CD4-positive, alpha-beta T cell treated with Interleukin-15 for 4 hours (primary cell): ENCODE data around the gene COL7A1.

Source experiments
- DNase-seq: peaks from one replicate; pipeline ENCODE4 v3.0.0-alpha.2; 2020; ENCODE audit warnings: low spot score

Gene COL7A1

DNA sequence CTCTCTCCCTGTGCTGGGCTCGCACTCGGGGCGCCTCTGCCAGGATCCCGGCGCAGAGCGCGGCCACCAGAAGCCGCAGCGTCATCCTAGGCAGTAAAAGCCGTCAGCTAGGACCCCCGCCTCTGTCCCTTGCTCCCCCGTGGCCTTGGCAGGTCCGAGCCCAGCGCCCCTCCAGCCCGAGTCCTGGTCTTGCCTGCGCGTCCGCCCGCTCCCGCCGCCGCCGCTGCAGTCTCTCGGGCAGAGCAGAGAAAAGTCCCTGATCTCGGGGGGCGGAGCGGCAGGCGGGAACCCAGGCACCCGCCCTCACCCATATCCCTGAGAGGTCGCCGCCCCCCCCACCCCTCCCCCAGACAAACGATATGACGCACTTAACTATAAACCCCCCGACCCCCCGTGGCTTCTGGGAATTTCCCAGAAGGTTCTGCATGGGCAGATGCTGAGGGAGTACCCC is at the start of gene COL7A1:
COL7A1 (minus strand) TSS at position 255 of the 451 bp plus-strand sequence; CDS start at position 85, 170 bp downstream.
- DNase-seq: no peak

GRCh38 chr3:48642605-48643004 is 47.5 kb upstream of the COL7A1 start:
- DNase-seq: no peak

DNA sequence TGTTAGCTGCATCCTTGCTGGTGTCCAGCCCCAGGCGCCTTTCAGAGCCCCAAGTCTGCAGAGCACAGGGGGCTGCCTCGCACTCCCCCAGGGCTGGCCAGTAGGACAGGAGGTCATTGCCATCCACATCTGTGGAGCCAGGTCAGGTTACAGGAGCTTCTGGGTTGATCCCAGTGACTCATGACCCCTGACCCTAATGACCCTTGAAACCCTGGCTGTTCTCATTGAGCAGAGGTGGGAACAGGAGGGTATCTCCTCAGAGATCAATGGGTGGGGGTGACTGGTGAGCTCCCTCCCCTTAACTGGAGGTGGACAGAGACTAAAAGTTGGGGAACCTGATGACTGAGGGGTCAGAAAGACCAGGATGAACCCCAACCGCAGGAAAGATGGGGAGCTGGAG is 46.3 kb upstream of the COL7A1 start:
- no peak for DNase-seq

DNA sequence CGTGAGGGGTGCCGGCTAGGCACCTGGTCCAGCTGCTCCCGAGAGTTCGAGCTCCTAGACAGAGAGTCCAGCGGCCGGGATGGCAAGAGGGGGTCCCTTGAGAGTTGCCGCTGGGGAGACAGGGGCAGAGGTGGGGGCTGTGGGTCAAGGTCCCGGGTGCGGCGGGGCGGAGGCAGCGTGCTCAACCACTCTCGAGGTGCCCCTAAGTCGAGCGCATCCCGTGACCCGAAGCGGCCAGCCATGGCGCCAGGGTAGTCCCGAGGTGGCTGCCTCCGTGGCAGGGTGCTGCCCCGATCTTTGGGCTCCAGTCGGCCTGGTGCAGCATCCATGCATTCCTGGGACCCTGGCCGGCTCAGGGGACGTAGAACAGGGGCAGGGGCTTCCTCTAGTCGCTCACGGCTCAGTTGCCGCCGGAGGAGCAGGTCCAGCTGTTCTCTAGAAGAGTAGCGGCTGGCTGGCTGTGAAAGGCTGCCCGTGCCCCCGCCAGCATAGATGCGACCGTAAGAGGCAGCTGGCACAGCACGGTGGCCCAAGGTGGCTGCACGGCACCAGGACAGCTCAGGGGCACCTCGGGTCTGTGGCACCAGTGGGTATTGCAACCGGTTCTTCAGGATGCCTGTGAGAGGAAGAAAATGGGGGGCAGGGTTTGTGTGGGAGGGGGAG is 44.9 kb upstream of the COL7A1 start:
- DNase-seq: no peak

- no peak for DNase-seq
Measured at GRCh38 chr3:48637305-48637704, 42.2 kb upstream of the COL7A1 start.

DNA sequence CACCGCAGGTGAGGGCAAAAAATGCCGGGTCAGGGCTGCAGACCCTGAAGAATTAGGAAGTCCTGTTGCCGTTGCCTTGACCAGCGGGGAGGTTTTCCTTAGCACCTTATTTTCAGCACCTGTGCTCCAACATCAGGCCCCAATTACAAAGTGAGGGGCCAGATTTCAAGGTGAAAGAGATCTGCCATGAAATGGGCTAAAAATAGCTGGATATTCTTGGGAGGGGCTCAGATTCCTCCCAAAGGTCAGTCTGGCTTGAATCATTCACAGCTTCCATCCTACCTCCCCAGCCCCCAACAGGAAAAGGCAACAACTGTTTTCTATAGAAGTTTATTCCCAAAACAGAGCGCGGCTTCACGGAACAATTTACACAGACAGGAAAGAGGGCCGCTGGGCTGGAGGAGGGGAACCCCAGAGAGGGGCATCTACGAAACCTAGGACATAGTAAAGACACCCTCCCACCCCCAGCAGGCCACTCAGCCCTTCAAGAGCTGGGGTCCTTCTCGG is 41.1 kb upstream of the COL7A1 start:
- DNase-seq: no peak

GRCh38 chr3:48635222-48636021 is 40.3 kb upstream of the COL7A1 start, which contains the start of gene SLC26A6:
SLC26A6 (minus strand) TSS chr3:48635461; CDS start chr3:48635393, 68 bp downstream.
- peak; percentile 91 for DNase-seq

DNA sequence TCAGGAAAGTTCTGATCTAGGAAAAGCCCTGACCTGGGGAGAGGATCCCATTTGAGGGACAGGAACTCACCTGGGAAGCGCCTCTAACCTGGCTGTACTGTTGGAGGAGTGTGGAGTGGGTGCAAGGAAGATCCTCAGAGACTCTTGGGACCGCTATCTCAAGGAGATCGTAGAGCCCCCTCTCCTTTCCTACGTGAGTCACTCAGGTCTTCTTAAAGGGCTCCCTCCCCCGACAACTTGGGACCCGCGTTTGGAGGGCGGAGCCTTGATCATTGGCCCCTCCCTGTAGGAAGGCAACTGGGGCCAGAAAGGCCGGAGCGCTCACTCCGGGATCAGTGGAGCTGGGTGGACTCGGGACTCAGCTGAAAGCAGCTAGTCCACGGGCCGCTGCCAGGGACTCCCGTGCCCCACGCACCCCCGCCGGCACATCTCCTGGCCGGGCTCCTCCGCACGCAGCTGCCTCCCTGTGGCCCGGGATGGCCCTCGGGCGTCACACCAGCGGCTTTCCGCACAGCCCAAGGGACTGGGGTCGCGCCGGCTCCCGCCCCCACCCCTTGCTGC is 39.6 kb upstream of the COL7A1 start:
- peak; percentile 39 for DNase-seq

- no peak for DNase-seq
Measured at GRCh38 chr3:48633743-48634142, 38.6 kb upstream of the COL7A1 start.

- no peak for DNase-seq
Measured at GRCh38 chr3:48633256-48633655, 38.1 kb upstream of the COL7A1 start.

GRCh38 chr3:48631516-48632448 is 36.7 kb upstream of the COL7A1 start:
- no peak for DNase-seq

DNA sequence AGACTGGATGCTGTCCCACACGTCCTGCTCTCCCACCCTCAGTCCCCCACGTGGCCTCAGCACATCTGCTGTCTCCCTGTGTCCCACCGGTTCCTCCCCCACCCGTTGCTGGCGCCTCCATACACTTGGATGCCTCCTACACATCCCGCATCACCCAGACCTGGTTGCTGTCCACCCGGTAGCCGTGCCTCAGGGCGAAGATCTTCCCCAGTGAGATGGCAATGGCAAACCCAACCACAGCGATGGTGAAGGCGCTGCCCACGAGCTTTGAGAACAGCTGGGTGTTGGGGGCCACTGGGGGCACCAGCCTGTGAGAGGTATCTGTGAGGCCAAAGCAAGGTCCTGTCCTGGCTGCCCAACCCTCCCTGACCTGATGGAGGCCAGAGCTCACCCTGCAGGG is 35.7 kb upstream of the COL7A1 start:
- no peak for DNase-seq

DNA sequence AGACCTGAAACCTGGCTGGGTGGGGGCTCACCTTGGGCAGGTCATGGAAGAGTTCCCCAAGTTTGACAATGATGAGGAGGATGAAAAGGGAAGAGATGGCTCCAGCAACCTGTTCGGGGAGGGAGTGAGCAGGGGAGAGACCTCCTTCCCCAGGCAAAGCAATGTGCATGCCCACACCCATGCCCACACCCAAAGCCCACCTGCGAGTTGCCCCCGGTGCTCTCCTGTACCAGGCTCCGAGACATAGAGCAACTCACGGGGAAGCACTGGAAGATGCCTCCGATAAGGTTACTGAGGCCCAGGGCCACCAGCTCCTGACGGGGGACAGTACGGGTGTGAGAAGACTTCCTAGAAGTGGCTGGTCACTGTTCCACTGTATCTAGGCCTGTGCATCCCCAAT is 35.3 kb upstream of the COL7A1 start:
- DNase-seq: no peak

DNA sequence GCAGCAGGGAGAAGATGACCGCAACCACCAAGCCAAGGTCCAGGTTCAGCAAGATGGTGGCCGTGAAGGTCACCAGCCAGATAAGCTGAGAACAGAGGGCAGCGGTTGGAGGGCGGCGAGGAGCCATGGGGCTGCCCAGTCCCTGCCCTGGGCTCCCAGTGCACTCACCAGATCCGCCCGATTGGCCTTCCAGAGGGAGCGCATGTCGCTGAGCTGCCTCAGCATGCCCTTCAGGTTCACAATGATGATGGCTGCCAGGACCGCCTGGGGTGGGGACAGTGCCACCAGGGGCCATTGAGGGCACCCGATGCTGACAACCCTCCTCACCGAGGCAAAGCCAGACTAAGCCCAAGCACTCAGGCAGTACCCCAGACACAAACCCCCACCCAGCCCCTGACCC is 34.8 kb upstream of the COL7A1 start:
- no peak for DNase-seq

- no peak for DNase-seq
Measured at GRCh38 chr3:48628277-48629017, 33.3 kb upstream of the COL7A1 start.

DNA sequence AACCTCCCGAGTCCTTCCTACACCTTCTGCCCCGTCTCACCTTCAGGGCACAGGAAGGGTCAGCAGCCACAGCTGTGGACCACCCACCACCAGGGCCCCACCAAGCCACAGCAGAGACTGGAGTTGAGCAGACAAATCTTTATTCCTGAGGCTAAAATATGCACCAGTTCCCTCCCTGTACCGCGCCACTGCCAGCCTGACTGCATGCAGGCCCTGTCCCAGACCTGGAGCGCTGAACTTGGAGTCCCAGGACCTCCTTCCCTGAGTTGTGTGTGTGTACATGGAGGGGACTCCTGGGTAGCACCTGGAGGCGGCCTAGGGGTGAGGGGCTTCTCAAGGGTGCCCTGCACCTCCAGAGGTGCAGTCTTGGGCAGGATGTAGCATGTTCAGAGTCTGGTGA is 30.5 kb upstream of the COL7A1 start:
- no peak for DNase-seq

- DNase-seq: no peak
Measured at GRCh38 chr3:48624767-48625166, 29.6 kb upstream of the COL7A1 start.

- no peak for DNase-seq
Measured at GRCh38 chr3:48623851-48624547, 28.9 kb upstream of the COL7A1 start.

- DNase-seq: no peak
Measured at GRCh38 chr3:48621461-48621869, 26.3 kb upstream of the COL7A1 start, which contains the start of gene TMEM89. TMEM89 (minus strand) TSS chr3:48621769; CDS start chr3:48621756, 13 bp downstream.
